HG03066 (cell line): ENCODE results near the gene PEX16.
A peak's percentile ranks its signal among the peaks of the same experiment; 100 is the strongest.
"Not testable (repeated sequence)": the region's sequence is repeated elsewhere in the genome, so short reads cannot be mapped to it uniquely, and the experiment has no call there.

Experiments used
- ATAC-seq: cut with Tn5 transposase; IDR thresholded peaks from one replicate; pipeline ENCODE4 v1.9.1; 2021; ENCODE audit warnings: low read depth; ENCODE audit not compliant: unreplicated experiment

PEX16 gene

DNA sequence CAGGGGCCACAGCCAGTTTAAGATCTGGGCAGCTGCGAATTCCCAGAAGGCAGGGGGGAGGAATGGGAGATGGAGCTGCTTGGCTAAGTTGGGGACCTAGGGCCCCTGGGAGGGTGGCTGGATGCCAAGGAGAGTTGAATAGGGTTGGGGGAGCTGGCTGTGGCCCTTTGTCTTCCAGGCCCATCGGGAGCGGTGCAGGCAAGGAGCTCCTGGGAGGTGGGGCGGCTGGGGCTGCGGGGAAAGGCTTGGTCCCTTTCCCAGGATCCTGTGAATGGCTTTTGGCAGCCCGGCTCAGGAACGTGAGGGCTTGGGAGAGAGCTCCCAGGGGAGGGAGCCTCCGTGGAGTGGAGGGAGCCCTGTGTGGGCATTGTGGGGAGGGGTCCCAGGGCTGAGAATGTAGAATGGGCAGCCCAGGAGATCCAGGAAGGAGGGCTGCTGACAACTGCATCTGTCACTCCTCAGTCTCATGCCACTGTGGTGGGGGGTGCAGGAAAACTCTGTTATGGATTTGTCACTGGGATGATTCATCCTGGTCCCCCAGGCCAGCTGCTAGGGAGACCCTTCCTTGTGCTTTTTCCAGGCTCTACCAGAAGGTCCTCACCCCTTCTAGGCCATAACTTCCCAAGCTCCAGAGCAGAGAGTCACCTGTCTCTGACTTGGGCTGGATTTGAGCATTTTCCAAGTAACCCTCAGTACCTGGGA lies 16.6 kb downstream of the PEX16 start:
- no peak for ATAC-seq

DNA sequence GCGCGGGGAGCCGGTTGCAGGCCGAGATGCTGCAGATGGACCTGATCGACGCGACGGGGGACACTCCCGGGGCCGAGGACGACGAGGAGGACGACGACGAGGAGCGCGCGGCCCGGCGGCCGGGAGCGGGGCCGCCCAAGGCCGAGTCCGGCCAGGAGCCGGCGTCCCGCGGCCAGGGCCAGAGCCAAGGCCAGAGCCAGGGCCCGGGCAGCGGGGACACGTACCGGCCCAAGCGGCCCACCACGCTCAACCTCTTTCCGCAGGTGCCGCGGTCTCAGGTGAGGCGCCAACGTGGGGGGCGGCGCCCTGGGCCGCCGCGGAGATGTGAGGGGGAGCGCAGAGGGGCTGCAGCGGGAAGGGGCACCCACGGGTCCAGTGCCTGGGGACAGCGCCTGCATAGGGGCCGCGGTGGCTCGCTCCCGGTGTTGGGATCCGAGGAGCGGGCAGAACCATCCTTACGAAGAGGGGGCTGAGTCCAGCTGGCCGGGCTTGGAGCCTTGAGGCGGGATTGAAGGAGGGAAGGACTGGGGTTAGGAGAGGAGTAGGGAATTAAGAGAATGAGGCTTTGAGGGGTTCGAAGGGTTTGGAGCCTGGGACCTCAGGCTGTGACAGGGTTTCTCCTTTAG lies 17.4 kb downstream of the PEX16 start:
- not testable (repeated sequence) for ATAC-seq

DNA sequence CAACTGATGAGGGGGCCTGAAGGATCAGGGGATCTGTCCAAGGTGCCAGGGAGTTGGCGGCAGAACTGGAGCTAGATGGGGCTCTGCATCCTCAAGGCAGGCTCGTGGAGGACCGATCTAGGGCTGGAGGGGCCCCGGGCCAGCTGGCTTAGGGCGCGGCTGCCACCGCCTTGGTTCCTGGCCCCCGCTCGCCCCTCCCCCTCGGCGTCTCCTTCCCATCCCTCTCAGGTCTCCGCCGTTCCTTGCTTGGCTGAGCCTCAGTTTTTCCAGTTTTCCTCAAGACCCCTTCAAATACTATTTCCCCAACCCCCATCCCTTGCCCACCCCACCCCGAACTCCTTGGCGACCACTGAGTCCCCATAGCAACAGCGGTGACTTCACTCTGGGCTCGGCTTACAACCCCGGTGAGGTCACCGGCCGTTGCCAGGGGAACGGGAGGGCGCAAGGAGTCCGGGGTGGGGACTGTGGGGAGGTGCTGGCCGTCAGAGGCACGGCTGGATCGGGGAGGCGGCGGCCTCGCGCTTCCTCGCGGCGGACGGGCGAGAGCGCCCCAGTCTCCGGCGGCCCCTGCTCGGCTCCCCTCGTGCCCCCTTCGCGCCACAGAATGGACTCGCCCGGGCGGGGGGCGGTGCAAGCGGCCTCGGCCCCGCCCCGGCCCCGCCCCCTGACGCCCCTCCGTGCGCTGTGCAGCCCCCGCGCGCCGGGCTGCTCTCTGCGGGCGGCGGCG lies 18.1 kb downstream of the PEX16 start:
- ATAC-seq: no peak

DNA sequence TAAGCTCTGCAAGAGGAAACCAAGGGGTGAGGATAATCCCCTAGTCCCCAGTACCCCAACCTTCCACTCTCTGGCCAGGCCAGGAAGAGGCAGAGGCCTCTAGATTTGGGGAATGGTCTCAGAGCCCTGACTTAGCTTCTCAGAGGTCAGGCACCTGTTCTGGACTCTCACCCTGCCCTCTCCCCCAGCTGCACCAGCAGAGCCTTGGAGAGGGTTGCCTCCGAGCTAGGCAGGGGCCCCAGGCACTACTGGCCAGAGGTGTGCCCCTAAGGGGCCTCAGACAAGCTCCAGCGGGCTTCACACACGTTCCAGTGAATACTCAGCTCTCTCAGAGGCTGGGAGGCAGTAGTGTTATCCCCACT lies 18.6 kb downstream of the PEX16 start:
- ATAC-seq: no peak

DNA sequence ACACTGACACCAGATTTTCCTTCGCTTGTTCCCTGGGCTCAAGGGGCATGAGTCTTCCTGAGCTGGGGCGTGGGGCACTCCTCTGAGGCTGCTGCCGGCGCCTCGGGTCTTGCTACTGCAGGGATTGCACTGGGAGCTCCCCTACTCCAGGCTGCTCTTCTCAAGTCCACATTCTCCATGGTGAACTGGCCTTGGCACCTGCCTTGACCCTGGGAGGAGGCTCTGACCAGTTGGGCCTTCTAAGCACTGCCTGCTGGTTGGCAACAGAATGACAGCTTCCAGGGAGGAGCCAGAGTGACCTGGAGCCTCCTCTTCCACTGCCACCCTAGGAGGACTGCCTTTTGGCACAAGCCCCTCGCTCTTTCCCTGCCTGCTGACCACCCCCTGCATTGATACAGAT lies 20.1 kb downstream of the PEX16 start:
- ATAC-seq: no peak

DNA sequence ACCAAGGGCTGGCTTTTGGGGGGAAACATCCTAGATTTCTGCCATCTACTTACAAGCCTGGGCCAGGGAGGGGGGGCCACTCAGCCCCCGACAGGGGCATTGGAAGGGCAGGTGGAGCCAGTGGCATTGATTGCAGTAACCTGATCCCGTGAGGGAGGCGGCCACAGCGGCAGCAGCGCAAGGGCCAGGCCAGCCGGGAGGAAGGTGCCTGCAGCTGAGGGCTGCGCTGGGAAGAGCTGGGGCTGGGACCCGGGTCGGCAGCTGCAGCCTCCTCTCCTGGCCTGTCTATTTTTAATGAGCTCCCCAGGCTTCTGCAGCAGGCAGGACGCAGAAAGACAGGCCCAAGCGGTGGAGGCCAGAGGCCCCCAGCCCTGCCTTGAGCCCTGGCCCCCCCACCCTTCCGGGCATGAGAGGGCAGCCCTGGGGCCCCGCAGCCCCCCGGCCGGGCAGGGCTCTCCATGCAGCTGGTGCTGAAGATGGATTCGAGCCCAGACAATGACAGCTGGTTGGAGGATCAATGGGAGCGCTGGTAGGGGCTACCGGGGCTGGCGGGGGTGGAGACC lies 21.2 kb downstream of the PEX16 start:
- ATAC-seq: no peak

DNA sequence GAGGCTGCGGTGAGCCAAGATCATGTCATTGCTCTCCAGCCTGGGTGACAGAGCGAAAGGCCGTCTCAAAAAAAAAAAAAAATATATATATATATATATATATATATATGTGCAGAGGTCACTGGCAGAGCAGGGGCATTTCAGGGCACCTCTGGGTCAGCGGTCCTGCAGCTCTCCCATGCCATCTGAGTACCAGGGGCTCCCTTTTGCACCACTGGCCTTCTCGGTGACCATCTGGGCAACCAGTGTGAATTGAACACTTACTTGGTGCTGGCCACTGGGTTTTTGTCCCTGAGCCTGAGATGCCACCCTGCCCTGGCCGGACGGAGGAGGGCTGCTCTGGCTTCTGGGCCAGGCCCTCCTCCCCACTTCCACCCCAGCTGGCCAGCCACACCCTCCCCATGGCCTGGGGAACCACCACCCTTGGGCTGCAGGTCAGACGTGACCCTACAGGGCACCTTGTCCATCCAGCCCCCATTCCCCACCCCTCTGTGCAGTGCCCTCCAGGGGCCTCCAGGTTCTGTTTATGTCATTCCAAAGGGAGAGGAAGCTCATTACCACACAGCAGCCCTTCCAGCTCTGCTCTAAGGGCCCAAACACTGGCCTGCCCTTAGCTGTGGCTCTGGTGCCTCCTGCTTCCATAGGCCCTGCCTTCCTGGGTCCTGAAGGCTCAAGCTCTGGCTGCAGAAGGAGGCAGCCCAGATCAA lies 22.0 kb downstream of the PEX16 start:
- ATAC-seq: no peak

DNA sequence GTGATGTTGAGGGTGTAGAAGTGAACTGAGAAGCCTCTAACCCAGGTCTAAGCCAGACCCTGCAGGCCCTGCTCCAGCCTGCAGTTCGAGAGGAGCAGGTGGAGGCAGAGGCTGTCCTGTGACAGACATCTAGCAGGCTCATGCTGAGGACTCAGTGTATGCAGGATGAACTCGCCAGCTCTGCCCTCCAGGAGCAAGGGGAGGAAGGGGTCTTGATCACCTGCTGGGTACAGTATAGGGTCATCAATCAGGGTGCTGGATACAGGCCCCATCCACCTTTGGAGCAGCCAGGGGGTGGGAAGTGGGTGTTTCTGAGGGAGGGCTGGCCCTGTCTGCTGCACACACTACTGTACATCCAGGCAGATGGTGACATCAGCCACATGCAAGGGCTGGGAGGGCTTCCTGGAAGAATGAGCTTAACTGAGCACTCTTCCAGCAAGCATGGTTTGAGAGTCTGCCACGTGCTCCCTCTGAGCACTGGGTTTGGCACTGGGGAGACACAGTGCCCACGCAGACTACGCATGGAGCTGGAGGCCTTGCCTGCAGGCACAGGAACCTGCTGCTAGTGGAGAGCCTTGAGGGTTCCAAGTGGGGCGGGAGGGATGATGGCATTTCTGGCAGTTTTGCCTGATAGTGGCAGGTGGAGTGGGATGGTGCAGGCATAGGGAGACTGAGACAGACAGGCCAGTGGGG lies 23.0 kb downstream of the PEX16 start:
- no peak for ATAC-seq

DNA sequence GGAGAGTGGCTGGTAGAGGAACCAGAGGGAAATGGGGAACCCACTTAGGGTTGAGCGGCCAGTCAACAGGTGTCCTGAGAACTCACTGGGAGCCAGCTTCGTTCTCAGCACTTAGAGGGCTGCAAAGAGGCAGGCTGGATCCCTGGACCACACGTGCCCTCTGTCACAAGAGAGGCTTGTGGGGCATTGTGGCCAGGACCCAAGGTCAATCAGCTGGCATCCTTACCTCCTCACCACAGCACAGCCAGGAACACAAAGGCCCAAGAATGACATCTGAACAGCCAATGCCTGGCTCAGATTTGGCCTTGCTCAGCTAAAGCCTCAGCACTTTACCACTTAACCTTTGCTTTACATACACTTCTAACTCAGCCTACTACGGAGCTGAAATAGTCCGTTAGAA lies 24.8 kb downstream of the PEX16 start:
- ATAC-seq: no peak

DNA sequence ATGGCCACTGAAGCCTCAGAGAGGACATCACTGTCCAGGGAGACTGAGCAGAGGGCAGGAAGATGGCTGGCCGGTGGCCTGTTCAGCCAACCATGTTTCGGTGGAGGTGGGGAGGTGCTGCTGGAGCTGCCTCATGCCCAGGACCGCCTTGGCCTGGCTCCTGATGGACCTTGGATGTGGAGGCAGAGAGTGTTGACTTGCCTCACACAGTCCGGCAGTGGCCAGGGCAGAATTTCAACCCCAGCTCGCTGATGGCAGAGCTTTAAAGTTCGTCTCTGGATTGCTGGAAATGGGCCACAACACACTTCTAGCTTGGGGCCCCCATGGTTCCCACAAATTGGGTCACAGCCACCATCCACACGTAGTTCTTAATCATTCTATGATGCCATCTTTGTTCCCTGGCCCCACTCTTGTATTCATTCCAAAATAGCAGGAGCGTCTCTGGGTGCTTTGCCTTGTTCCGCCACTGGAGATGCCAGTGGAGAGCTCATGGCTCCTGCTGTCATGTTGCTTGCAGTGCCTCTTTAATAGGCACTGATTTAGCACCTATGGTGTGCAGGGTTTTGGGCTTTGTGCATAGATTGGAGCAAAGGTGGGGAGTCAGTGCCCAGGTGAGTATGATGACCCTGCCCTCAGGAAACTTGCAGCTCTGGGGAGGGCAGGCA lies 26.7 kb downstream of the PEX16 start:
- ATAC-seq: no peak

DNA sequence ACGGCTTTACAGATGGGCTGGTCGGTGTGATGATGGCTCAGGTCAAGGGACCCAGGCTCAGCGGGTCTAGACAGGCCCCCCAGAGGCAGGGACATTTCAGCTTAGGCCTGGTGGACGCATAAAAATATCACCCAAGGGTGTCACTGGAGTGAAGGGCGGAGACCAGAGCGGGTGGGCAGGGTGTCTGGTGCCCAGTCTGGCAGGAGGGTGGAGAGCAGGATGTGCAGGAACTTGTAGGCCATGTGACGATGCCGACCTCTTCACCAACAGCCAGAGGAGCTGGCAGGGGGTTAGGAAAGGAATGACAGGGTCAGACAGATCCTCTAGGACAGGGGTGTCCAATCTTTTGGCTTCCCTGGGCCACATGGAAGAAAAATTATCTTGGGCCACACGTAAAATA lies 27.7 kb downstream of the PEX16 start:
- no peak for ATAC-seq

DNA sequence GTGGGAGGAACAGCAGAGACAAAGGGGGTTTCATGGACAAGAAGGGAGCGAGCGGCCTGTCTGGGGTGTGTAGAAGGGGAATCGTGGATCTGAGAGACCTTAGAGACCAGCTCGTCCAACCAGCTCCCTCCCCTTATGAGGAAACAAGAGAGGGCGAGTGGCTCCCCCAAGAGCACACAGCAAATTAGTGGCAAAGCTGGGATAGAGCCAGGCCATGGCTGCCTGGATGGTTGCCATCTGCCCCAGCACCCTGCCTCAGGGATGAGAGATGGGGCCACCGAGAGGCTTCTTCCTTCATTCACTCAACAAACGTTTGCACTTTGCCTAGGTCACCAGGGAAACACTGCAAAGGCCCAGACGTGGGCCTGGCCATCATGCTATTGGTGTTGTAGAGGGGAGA lies 28.1 kb downstream of the PEX16 start:
- no peak for ATAC-seq

DNA sequence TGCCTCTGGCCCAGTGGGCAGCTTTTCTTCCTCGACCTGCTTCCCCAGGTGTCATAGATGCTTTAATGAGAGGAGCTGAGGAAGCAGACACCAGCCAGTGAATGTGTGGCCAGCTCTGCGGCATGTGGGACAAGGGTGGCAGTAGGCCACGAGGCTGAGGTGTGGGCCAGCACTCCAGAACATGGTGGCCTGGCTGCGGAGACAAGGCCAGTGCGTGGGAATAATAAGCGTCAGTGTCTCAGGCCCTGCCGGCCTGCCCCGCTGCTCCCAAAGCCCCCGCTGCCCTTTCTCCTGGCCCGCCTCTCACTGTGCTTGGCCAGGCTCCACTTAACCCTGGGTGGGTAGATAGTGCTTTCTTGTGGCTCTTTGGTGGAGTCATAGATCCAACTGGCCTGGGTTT lies 30.1 kb downstream of the PEX16 start:
- ATAC-seq: no peak

DNA sequence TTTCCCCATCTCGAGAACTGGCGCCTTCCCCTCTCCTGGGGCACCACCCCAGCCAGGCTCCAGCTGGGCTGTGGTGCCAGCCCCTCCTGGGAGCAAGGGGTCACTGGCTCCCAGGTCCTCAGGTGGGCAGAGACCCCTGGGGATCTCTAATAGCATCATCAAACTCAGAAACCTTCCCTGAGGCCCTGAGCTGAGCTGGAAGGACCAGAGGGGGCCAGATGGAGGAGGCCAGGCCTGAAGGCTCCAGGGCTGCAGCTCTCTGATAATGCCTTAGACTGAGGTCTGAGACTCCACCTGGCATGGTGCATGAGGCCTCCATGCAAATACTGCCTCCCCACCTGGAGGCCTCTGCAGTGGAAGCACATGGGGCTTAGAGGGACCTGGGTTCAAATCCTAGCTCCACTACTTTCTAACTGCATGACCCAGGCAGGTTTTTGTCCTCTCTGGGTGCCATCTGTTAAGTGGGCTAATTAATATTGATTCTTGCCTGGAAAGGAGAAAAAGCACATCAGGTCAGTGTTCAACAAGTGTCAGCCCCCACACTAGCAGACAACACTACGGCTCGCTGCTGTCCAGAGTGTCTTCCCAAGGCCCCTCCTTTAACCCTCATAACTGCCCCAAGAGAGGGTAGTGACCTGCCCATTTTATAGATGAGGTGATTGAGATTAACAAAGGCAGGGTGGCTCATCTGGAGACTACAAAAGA lies 30.7 kb downstream of the PEX16 start:
- no peak for ATAC-seq

DNA sequence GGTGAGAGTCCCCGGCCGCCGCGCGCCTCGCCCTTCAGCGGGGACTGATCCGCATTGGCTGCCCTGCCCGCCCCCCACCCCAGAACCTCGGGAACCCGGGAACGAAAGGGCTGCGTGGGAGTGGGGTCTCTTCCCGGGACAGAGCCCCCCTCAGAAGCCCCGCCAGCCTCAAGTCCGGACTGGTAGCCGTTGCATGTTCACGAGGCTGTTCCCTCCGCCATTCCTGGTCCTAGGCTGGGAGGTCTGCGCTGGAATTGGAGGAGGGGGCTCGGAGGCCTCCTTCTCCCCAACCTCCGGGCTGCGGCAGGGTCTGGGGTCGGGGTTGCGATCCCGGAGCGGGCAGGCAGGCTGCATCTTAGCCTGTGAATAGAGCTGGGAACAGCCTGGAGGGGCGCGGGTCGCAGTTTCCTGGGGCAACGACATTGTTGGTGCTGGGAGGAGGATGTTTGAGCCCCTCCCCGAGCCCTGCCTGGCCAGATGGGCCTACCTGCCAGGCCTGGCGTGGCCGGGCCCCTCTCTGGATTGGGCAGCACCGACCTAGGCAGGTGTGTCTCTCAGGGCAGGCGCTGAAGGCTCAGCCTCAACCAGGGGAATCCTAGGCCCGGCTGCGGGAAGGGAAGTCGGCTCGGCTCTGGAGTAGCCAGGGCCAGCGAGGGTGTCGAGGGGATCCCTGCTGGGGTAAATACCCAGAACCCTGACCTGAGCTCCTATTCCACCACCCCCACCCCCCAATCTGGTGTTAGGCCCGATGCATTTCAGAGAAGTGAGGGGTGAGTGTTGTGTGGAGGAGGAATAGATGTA lies 31.6 kb downstream of the PEX16 start:
- no peak for ATAC-seq

DNA sequence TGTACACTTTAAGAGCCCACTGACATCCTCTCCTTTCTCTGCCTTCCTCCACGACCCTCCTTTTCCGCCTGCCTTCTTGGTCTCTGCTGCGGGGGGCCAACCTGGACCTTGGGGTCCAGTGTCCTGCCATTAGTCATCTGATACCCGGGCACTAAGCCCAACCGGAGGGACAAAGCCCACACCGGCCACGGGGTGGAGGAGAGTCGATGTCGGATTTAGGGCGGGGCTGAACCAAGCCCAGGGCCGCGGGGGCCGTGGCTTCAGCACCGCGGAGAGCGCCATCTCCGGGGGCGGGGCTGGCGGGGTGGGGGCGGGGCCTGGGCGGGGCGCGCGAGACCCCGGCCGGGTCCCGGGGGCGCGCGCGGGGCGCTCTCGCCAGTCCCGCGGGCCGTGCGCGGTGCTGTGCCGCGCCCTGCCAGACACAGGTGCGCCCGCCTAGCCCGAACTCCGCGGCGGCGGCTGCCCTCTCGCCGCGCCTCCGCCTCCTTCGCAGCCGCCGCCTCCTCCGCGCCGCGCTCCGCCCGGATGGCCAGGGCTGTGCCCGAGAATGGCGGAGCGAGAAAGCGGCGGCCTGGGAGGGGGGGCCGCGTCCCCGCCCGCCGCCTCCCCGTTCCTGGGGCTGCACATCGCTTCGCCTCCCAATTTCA lies 32.3 kb downstream of the PEX16 start, which contains the start of gene MAPK8IP1:
MAPK8IP1 (plus strand) TSS at position 378 of the 647 bp plus-strand sequence; CDS start at position 548, 170 bp downstream.
- ATAC-seq: peak; percentile 63

DNA sequence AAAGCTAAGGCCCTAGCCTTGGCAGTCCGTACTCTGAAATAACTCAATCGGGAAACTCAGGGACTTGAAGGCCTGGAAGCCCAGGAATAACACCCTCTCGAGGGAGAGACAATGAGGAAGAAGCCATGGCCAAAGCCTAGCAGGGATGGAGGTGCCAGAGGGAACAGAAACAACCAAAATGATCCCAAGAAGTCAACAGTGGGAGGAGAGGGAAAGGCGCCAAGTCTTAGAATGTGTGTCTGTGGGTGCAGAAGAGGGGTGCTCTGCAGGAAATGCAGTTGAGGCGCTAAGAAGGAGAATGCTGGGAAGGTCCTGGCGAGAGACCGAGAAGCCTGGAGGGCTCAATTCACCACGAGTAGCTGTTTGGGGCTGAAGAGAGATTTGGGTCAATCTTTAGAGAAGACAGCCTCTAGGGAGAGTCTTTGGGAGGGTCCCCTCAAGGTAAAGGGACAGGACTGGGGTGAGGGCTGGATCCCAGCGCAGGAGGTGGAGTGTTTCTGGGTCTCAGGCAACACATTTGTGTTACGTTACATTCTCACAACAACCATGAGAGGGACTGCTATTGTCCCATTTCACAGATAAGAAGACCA lies 33.0 kb downstream of the PEX16 start:
- ATAC-seq: no peak
